ENCODE measurements around the gene EVI5L. TPM values are rescaled to one million over a fixed set of nuclear protein-coding genes. Genes with fewer than 3 reads are reported as not detected.

Gene EVI5L
- total and polyA plus RNA-seq, 4 experiments from 2014 or later: 1.1 to 14.1 (median 7.4) TPM

GRCh38 chr19:7879836-7880235 lies 49.8 kb downstream of the EVI5L start:
- H3K4me3 Mint-ChIP-seq: no peak overlapping the region
- H3K27ac Mint-ChIP-seq: no peak overlapping the region
- intact Hi-C loops (cut with micrococcal nuclease): no loop called here

GRCh38 chr19:7881910-7882309 lies 51.9 kb downstream of the EVI5L start:
- Mint-ChIP-seq H3K27me3 (peaks cover 0 to 2% of the 10 kb centered on the region in 2 donors), H3K36me3 (no peaks in the 10 kb centered on the region), H3K9me3 (no peaks in the 10 kb centered on the region), H3K4me1 (no peaks in the 10 kb centered on the region), H3K4me3 (no peak overlapping the region), H3K27ac (no peak overlapping the region)
- Histone ChIP-seq H3K4me3 (ENCODE audit: low read length in 2 of 2) (no peak overlapping the region), H3K4me1 (ENCODE audit: insufficient read depth, low read length) (no peaks in the 10 kb centered on the region), H3K27ac (ENCODE audit: low read depth, low read length) (no peak overlapping the region), H3K9me3 (ENCODE audit: control insufficient read depth in 1 of 2, low read length in 2 of 2) (no peaks in the 10 kb centered on the region), H3K36me3 (ENCODE audit: insufficient read depth, low read length) (no peaks in the 10 kb centered on the region), H3K27me3 (ENCODE audit: insufficient read depth, low read length) (no peaks in the 10 kb centered on the region)
- DNase-seq: no peak
- intact Hi-C loops (cut with micrococcal nuclease): no loop called here
- ChIA-PET POLR2A (ENCODE audit: partially characterized antibody) (interaction anchor here (1.2 kb wide), 1 partner anchor 13 kb away, joined by 3 read pairs; no protein-coding TSS in a partner anchor), CTCF (ENCODE audit: partially characterized antibody) (interaction anchor here (0.7 to 3.3 kb wide), 2 partner anchors 13 to 22 kb away, joined by 3 to 19 read pairs; partner anchors contain the start of gene MAP2K7)

More at GRCh38 chr19:7879836-7880235, 49.8 kb downstream of the EVI5L start:
- H3K4me1 ChIP-seq (ENCODE audit: insufficient read depth, low read length): peaks cover 1% of the 10 kb centered on the region
- Mint-ChIP-seq H3K27me3 (peaks cover 0 to 2% of the 10 kb centered on the region in 2 donors), H3K4me1 (peaks cover 0 to 6% (median 3%) of the 10 kb centered on the region in 4 donors), H3K36me3 (no peaks in the 10 kb centered on the region), H3K9me3 (no peaks in the 10 kb centered on the region)
- no peaks in the 10 kb centered on the region for H3K9me3 ChIP-seq (ENCODE audit: control insufficient read depth in 1 of 2, low read length in 2 of 2)
- CTCF ChIA-PET (ENCODE audit: partially characterized antibody): interaction anchor here (1.0 kb wide), 1 partner anchor 23 kb away, joined by 3 read pairs; the partner anchor contains the start of gene MAP2K7
- POLR2A ChIA-PET (ENCODE audit: partially characterized antibody): no interaction called here
- H3K27ac ChIP-seq (ENCODE audit: low read depth, low read length): no peak overlapping the region
- peaks cover 1% of the 10 kb centered on the region for H3K27me3 ChIP-seq (ENCODE audit: insufficient read depth, low read length)
- H3K4me3 ChIP-seq (ENCODE audit: low read length in 2 of 2): no peak overlapping the region
- no peaks in the 10 kb centered on the region for H3K36me3 ChIP-seq (ENCODE audit: insufficient read depth, low read length)
- DNase-seq: no peak

GRCh38 chr19:7883105-7883504 lies 53.1 kb downstream of the EVI5L start:
- Histone ChIP-seq H3K27me3 (ENCODE audit: insufficient read depth, low read length) (no peaks in the 10 kb centered on the region), H3K27ac (ENCODE audit: low read depth, low read length) (no peak overlapping the region), H3K36me3 (ENCODE audit: insufficient read depth, low read length) (no peaks in the 10 kb centered on the region), H3K4me3 (ENCODE audit: low read length in 2 of 2) (no peak overlapping the region), H3K9me3 (ENCODE audit: control insufficient read depth in 1 of 2, low read length in 2 of 2) (no peaks in the 10 kb centered on the region), H3K4me1 (ENCODE audit: insufficient read depth, low read length) (no peaks in the 10 kb centered on the region)
- intact Hi-C loops (cut with micrococcal nuclease): no loop called here
- Mint-ChIP-seq H3K27ac (no peak overlapping the region), H3K36me3 (no peaks in the 10 kb centered on the region), H3K4me3 (no peak overlapping the region), H3K27me3 (no peaks in the 10 kb centered on the region), H3K4me1 (no peaks in the 10 kb centered on the region), H3K9me3 (no peaks in the 10 kb centered on the region)
- CTCF ChIA-PET (ENCODE audit: partially characterized antibody): interaction anchor here (3.3 kb wide), 1 partner anchor 14 kb away, joined by 19 read pairs; no protein-coding TSS in a partner anchor
- POLR2A ChIA-PET (ENCODE audit: partially characterized antibody): no interaction called here
- no peak for DNase-seq

- Mint-ChIP-seq H3K27me3 (peaks cover 0 to 2% of the 10 kb centered on the region in 2 donors), H3K9me3 (no peaks in the 10 kb centered on the region), H3K4me3 (no peak overlapping the region), H3K4me1 (no peaks in the 10 kb centered on the region), H3K36me3 (no peaks in the 10 kb centered on the region), H3K27ac (no peak overlapping the region)
- Histone ChIP-seq H3K4me3 (ENCODE audit: low read length in 2 of 2) (no peak overlapping the region), H3K27me3 (ENCODE audit: insufficient read depth, low read length) (no peaks in the 10 kb centered on the region), H3K4me1 (ENCODE audit: insufficient read depth, low read length) (no peaks in the 10 kb centered on the region), H3K9me3 (ENCODE audit: control insufficient read depth in 1 of 2, low read length in 2 of 2) (no peaks in the 10 kb centered on the region), H3K36me3 (ENCODE audit: insufficient read depth, low read length) (no peaks in the 10 kb centered on the region), H3K27ac (ENCODE audit: low read depth, low read length) (no peak overlapping the region)
- intact Hi-C loops (cut with micrococcal nuclease): no loop called here
- CTCF ChIA-PET (ENCODE audit: partially characterized antibody): interaction anchor here (3.3 kb wide), 1 partner anchor 15 kb away, joined by 19 read pairs; no protein-coding TSS in a partner anchor
- POLR2A ChIA-PET (ENCODE audit: partially characterized antibody): no interaction called here
- DNase-seq: no peak
Measured at GRCh38 chr19:7883796-7884570, 54.0 kb downstream of the EVI5L start.

GRCh38 chr19:7885818-7886217 lies 55.8 kb downstream of the EVI5L start:
- no peak overlapping the region for H3K4me3 Mint-ChIP-seq

GRCh38 chr19:7887408-7888144 lies 57.6 kb downstream of the EVI5L start:
- Mint-ChIP-seq H3K4me1 (no peaks in the 10 kb centered on the region), H3K36me3 (no peaks in the 10 kb centered on the region), H3K9me3 (no peaks in the 10 kb centered on the region), H3K27me3 (peaks cover 5 to 6% of the 10 kb centered on the region in 2 donors), H3K27ac (no peak overlapping the region), H3K4me3 (no peak overlapping the region)
- H3K4me1 ChIP-seq (ENCODE audit: insufficient read depth, low read length): no peaks in the 10 kb centered on the region
- H3K27ac ChIP-seq (ENCODE audit: low read depth, low read length): no peak overlapping the region
- no peak for DNase-seq
- H3K4me3 ChIP-seq (ENCODE audit: low read length in 2 of 2): no peak overlapping the region
- ChIA-PET POLR2A (ENCODE audit: partially characterized antibody) (no interaction called here), CTCF (ENCODE audit: partially characterized antibody) (interaction anchor here (1.5 kb wide), 1 partner anchor 18 kb away, joined by 5 read pairs; no protein-coding TSS in a partner anchor)
- intact Hi-C loops (cut with micrococcal nuclease): no loop called here
- H3K36me3 ChIP-seq (ENCODE audit: insufficient read depth, low read length): no peaks in the 10 kb centered on the region
- no peaks in the 10 kb centered on the region for H3K27me3 ChIP-seq (ENCODE audit: insufficient read depth, low read length)
- H3K9me3 ChIP-seq (ENCODE audit: control insufficient read depth in 1 of 2, low read length in 2 of 2): no peaks in the 10 kb centered on the region

More at GRCh38 chr19:7885818-7886217, 55.8 kb downstream of the EVI5L start:
- Mint-ChIP-seq H3K9me3 (no peaks in the 10 kb centered on the region), H3K27me3 (peaks cover 3% of the 10 kb centered on the region in 2 donors), H3K27ac (no peak overlapping the region), H3K36me3 (no peaks in the 10 kb centered on the region), H3K4me1 (no peaks in the 10 kb centered on the region)
- H3K4me1 ChIP-seq (ENCODE audit: insufficient read depth, low read length): no peaks in the 10 kb centered on the region
- no peaks in the 10 kb centered on the region for H3K27me3 ChIP-seq (ENCODE audit: insufficient read depth, low read length)
- no peak overlapping the region for H3K27ac ChIP-seq (ENCODE audit: low read depth, low read length)
- H3K9me3 ChIP-seq (ENCODE audit: control insufficient read depth in 1 of 2, low read length in 2 of 2): no peaks in the 10 kb centered on the region
- intact Hi-C loops (cut with micrococcal nuclease): no loop called here
- no peaks in the 10 kb centered on the region for H3K36me3 ChIP-seq (ENCODE audit: insufficient read depth, low read length)
- no peak for DNase-seq
- POLR2A ChIA-PET (ENCODE audit: partially characterized antibody): interaction anchor here (1.0 kb wide), 1 partner anchor 9 kb away, joined by 3 read pairs; no protein-coding TSS in a partner anchor
- CTCF ChIA-PET (ENCODE audit: partially characterized antibody): interaction anchor here (1.5 kb wide), 1 partner anchor 16 kb away, joined by 5 read pairs; no protein-coding TSS in a partner anchor
- no peak overlapping the region for H3K4me3 ChIP-seq (ENCODE audit: low read length in 2 of 2)
